Activated CD8-positive, alpha-beta memory T cell treated with anti-CD3 and anti-CD28 coated beads, Interleukin-2, amount 50 U/mL, for 24 hours (primary cell): ENCODE measurements around the gene PCDH15.
"Not testable (repeated sequence)": the region's sequence is repeated elsewhere in the genome, so short reads cannot be mapped to it uniquely, and the experiment has no call there.

Experiments used
- DNase-seq: peaks from one replicate; pipeline ENCODE4 v3.0.0-alpha.2; 2020; ENCODE audit errors: extremely low read depth

Gene PCDH15

DNA sequence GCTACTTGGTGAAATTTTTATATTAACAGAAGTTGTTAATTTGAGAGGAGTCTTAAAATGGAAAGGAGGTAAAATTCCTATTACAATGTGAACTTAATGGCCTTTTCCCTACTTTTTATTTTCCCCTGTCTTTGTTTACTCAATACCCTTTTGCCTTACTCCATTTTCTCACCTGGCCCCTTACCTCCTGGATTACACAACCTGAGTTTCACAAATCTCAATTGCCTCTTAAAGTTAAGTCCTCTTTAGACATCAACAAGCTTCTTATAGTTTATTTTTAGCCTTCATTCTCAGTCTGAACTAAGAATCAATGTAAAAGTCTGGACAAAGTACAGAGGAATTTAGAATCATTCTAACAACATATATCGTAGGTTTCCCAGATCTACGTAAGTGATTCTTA is 247.0 kb downstream of the PCDH15 start:
- no peak for DNase-seq

DNA sequence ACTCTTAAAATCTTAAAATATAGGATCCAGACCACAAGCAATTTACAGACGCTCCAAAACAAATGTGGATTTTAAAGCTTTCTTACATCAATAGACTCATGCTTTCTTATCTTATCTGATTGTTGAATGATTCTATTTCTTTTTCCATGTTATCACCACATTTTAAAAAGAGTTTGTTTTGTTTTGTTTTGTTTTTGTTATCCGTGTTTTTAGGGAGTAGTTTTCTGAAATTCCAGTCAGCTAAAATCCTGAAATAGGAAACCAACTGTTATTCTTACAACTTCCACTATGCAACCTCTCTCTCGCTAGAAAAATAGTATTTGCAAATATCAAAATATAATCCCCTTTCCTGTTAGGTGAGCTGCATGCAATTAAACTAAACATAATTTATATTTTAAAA is 251.0 kb downstream of the PCDH15 start:
- DNase-seq, result no peak

DNA sequence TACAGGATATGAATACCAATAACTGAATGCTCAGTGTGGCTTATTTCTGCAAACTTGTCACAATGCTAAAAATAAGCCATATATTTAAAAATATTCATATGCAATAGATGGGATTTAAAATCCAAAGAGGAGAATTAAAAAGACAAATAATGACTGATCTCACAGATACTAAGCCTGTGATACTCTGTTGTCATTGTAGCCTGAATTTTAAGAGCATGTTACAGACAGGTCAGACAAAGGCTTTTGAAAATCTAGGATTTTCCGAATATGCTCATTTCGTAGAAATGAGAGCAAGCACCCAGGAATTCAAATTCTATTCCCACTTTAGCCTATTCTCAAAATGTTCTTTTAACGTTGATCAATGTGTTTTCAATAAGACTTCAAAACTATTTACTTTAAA is 269.7 kb downstream of the PCDH15 start:
- DNase-seq, result no peak

DNA sequence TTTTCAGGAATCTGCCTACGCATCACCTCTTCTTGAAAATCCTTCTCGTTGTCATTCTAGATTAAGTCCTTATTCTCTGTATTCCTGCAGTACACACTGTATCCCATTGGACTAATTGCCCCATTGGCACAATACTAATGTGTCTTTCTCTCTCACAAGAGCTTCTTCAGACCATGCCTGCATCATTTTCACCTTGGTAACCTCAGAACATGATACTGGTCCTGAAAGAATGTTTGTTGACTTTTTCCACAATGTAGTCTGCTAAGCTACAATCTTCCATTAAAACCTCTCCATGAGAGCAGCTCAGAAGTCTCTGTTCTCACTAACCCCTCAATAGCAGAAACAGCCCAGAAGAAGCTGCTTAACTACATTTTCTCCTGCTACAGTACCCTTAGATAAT is 270.7 kb downstream of the PCDH15 start:
- DNase-seq, result no peak

DNA sequence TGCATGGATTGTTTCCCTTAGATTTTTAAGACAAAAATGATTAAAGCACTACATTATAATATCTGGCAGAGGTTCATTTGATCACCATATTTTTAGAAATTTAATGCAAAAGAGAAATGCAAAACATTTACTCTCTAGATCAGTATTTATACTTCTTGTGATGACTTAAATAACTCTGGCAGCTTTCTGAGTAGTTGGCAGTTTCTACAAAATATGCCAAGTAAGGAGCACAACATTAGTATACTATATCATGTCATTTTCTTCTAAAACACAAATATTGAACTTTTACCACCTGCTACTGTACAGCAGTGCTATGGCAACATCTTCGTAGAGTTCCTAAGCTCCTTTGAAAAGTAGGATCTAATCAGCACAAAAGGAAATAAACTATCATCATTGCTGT is 275.2 kb downstream of the PCDH15 start:
- DNase-seq, result no peak

DNA sequence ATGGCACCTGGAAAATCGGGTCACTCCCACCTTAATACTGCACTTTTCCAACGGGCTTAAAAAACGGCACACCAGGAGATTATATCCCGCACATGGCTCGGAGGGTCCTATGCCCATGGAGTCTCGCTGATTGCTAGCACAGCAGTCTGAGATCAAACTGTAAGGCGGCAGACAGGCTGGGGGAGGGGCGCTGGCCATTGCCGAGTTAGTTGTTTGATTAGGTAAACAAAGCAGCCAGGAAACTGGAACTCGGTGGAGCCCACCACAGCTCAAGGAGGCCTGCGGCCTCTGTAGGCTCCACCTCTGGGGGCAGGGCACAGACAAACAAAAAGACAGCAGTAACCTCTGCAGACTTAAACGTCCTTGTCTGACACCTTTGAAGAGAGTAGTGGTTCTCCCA is 285.8 kb downstream of the PCDH15 start:
- not testable (repeated sequence) for DNase-seq

DNA sequence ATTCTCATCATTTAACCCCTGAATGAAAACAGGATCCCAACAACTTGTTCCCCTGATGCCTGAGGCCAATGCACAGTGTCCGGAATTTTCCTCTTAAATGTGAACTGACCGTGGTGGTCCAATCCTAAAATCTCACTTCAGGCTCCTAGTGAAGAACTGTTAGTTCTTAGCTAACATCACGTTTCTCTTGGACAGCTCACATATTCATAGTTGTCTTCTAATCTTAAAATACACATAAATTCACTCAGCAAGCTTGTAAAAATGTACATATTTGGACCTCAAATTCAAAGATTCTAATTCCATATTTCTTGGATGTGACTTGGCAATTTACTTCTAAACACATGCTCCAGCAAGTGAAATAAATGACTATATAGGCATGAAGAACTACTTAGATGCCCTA is 297.2 kb downstream of the PCDH15 start:
- DNase-seq, result no peak

DNA sequence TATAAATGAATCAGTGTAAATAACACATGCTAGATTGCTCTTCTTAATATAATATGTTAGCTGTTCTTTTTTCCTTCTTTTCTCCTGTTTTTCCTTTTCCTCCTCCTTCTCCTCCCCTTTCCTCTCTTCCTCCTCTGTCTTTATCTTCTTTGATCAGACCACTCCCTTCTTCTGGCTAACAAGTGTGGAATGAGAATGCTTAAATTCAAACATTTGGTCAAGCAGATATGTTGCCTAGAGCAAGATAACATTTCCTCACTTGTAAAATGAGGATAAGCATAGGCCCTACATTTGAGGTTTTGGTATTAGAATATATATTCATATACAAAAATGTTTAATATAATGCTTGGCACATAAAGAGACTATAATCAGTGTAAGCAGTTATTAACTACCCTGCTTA is 299.1 kb downstream of the PCDH15 start:
- no peak for DNase-seq

DNA sequence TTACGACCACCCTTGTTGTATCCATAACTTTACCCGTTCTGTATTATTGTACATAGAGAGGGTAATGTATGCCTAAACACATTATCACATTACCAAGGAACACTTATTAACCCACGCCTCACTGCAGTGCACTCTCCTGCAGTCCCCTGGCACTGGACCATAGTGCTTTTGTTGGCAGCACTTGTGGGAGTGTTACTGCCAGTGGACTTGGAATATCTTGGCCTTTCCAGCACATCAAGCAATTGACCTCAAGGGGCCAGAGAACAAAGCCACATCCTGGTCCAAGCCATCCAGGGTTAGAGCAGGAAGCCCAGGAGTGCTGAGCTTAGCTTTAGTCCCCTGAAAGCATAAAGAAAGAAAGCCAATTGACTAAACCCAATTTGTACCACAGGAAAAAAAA is 304.2 kb downstream of the PCDH15 start:
- no peak for DNase-seq

DNA sequence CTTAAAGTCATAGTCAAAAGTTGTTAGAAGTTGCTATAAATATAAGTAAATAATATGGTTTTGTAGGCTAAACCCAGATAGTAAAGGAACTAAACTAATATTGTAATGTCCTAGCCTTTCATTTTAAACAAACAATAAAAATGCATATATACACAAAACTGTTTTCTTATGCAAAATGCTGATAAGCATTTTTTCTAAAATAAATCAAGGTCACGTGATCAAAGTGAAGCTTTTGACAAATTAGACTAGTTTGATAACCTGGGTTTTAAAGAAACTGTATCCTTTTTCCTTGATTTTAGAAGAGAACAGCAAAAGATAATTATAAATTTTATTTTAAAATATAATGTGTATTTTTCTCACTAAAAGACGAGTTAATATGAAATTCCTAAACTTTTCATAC is 313.3 kb downstream of the PCDH15 start:
- no peak for DNase-seq

DNA sequence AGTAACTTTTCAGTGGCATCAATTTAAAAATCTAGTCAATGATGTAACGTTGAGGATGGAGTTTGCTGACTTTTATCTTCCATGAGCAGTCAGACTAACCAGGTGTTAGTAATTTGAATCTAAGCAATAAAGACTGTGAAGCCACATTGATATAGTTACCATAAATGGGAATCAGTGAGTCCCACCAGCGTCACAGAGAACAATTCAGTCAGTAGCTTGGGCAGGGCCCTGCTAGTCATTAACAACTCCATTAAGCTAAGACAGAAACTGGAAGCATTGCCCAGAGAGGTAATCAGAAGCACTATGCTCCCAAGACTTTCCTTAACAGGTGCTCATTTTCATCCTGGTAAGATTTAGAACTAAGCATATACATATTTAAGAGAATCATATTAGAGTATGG is 315.1 kb downstream of the PCDH15 start:
- DNase-seq, result no peak

DNA sequence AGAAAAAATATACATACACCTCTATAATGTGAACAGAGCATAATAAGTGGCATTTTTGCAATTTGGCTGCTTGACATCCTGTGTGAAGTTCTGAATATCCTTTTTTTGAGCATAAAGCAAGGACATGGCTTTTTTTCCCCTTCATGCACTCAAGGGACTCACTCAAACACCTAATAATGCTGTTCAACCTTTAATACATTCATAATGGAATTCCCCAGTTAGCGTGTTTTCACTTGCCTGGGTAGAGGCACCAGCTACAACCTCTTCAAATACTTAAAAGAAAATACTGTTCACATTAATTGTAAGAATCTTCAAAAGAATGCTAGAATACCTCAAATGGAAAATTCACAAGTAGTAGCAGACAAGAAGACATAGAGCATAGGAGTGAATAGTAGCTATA is 316.8 kb downstream of the PCDH15 start:
- DNase-seq, result no peak

DNA sequence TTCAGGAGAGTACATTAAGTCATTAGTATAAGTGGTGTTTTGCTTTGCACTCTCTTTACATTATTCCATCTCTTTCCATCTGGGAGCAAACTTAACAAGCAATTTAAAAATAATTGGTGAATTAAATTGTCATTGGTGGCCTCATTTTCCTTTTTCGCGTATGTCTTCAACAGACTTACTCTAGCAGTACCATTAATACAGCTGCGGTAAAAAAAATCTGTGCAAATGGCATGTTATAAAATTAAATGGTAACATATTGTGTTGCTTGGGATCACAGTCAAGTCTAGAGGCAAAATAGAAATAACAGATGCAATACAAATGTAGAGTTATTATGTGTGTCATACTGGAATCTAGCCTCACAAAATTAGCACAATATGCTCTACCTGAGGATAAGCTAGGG is 322.4 kb downstream of the PCDH15 start:
- DNase-seq, result no peak

DNA sequence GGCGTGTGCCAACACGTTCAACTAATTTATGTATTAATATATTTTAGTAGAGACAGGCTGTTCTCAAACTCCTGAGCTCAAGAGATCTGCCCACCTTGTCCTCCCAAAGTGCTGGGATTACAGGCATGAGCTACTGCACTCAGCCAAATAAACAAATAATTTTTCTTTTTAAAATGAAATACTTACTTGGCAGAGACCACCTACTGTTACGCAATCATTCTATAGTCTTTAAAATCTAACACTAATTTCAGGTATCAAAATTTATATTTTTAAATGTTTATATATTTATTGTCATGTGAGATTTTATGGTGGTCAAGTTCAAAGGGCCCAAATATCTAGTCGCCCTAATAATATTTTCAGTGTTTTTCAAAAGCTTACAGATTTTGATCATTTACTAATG is 323.3 kb downstream of the PCDH15 start:
- DNase-seq, result no peak

DNA sequence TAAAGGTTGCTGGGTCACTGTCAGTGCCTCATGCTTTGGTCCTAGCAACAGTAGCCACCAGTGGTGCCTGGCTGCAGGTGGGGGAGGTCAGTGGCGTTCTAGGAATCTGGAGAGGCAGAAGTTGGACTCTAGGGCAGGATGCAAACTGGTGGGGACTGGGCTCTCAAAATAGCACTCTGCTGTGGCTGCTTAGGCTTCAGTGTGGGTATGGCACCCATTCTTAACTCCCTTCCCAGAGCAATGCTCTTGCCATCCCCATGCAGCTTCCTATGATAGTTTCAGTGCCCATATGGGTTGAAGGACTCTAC is 330.8 kb downstream of the PCDH15 start:
- DNase-seq, result no peak

DNA sequence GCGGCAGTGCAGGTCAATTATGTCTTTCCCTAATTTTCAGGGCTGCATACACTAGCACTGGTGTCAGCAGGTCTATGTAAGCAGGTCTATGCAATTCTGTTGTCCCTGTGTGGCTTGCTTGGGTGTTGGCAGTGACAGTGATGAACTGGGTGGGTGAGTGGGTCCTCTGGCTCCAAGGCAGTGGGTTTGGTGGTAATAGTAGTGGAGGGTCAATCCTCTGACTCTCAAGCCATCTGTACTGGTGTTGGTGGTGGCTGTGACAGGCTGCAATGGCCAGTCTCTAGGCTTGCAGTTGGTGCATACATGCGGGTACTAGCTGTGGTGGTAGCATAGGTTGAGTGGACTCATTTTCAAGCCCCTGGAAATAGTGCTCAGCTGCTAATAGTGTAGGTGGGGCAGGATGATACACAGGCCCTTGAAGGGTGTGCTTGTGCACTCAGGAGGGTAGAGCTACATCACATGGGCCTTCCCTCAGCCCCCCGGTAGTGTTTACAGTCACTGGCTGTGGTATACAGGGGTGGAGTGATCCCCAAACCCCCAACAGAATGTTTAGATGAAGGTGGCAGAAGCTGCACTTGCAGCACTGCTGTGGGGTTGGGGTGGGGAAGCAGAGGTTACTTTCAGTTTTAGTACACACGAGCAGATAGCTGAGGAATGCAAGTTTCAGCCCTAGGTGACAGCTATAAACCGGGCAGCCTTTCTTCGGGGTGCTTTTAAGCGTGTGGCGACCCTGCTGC is 331.3 kb downstream of the PCDH15 start:
- DNase-seq, result no peak

DNA sequence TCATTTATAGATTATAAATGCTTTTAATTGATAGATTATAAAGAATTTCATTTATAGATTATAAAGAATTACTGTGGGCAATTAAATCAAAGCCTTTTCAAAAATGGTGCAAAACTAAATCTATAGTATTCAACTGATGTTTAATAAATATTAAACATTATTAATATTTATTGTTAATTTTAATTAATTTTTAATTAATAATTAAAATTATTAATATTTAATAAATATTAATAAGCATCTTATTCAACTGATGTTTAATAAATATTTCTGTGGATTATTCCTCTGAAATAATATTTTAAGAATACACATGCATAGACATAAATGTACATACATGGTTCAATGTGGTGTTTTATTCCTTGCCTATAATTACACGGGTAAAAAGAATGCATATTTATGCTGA is 346.8 kb downstream of the PCDH15 start:
- DNase-seq, result no peak

DNA sequence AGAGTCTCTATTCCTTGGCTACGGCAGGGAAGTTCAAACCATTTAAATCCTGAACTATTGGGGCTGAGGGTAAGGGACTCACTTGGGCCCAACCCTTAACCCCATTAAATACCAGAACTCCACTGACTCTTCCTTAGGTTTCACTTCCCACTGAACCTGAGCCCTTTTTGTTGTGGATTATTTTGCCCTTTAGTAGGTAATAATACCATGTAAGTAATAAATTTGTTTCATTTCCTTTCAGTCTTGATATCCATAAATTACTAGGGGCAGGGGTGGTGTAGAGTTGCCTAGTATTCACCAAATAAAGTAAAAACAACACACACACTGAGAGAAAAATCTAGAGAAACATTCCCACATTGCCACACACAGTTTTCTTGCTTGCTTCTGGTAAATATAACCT is 352.0 kb downstream of the PCDH15 start:
- DNase-seq, result no peak

DNA sequence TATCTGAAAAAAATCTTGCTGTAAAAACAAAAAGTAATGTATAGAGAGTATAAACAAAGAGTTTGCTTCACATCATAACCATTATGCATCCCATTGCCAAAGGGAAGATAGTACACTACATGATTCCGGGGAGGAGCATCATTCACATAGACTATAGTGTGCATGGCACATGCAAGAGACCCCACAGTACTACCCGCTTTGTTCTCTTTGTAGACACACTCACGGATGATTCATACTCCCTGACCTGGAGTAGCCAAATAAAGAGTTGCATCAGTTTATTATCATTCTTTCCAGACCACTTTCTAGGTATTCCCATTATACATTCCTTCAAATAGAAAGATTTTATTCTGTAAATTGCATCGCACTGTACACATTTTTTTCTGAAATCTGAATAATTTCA is 356.9 kb downstream of the PCDH15 start:
- no peak for DNase-seq

DNA sequence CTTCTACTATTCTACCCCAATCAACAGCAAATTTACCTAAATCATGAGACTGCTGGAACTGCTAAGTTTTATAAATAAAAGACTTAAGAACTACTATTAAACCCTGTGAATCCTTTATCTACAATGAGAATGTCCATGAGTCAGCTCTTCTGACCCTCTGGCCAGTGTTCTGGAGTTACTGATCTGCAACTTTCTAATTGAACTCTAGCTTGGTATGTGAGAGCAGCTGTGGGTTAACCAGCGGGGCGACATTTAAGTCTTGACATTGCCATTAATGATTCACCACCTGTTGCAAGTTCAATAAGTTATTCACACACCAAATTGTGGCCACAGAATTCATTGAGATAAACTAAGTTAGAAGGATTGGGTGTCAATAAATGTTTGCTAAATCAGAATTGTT is 359.8 kb downstream of the PCDH15 start:
- DNase-seq, result no peak

DNA sequence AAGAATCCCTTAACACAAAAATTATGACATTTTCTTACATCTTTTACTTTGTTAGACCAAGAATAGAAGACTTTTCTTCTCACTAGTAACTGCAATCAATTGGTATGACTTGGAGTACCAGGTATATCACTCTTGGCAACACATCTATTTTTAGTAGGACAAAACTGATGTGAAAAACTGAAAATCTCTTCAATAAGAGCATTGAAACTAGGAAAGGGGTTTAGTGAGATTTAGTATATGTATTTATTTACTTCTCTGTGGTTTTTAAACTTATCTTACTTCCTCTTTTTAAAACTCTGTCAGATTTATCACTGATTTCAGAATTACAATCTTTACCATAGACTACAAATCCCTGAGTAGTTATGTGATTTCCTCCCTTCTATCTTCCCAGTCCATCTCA is 366.2 kb downstream of the PCDH15 start:
- no peak for DNase-seq

DNA sequence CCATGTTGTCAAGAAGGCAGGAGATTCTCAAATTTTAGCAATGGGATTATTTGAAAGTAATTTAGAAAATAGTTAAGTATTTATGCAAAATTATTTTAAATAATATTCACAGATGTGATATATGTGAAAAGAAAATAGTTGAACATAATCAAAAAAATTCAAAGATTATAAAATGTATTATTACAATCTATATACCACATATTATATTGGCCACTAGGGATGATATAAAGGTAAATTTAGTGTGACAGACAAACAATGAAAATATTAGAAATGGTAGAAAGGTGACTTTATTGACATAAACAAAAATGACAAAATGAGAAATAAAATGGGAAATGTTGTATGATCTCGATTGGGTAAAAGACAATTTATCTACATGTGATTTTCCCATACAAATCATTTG is 385.5 kb downstream of the PCDH15 start:
- DNase-seq, result no peak

DNA sequence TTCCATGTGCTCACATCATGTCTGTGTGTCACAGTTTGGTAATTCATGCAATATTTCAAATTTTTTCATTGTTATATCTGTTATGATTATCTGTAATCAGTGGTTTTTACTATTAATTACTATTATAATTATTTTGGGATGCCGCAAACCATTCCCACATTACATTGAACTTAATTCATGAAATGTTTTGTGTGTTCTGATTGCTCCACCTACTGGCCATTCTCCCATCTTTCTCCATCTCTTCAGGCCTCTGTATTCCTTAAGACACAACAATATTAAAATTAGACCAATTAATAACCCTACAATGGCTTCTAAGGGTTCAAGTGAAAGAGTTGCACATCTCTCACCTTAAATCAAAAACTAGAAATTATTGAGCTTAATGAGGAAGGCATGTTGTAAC is 398.5 kb downstream of the PCDH15 start:
- DNase-seq, result no peak

DNA sequence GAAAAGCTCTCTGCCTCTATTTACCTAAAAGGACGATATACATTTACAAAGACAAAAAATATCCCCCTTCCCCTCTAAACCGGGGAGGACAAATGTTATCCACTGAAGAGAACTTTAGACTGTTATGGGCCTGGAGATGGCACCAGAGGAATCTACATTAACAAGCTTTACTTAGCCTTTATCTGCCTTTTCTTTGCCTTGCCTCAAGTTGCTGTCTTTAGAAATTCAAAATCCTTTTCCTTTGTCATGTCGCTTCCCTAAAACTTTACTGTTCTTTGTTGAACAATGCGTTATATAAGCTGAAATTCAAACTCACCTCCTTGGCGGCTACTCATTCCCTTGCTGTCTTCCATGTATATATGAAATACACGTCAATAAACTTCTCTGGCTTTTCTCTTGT is 405.0 kb downstream of the PCDH15 start:
- no peak for DNase-seq

DNA sequence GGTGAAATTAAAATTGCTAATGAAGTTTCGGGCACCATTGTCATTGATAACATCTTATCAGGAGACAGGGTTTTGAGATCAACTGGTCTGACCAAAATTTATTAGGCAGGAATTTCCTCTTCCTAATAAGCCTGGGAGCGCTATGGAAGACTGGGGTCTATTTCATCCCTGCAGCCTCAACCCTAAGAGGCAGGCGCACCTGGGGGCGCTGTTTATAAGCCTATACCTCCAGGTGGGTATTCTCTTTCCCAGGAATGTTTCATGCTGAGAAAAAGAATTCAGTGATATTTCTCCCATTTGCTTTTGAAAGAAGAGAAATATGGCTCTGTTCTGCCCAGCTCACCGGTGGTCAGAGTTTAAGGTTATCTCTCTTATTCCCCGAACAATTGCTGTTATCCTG is 406.4 kb downstream of the PCDH15 start:
- not testable (repeated sequence) for DNase-seq
